ENCODE measurements around the gene FOCAD. TPM values are rescaled to one million over a fixed set of nuclear protein-coding genes. Genes with fewer than 3 reads are reported as not detected.

The FOCAD gene
- total RNA-seq, 1 experiment from 2014 or later = 42.7 TPM

GRCh38 chr9:20781092-20781491 is 97.0 kb downstream of the FOCAD start:
- no peak for DNase-seq (ENCODE audit: low spot score)
- intact Hi-C loops (cut with micrococcal nuclease; ENCODE audit: unreplicated experiment) = no loop called here
- POLR2A ChIA-PET (ENCODE audit: low non-redundant PET) = interaction anchor here (0.6 kb wide), 1 partner anchor 67 kb away, joined by 4 read pairs; no protein-coding TSS in a partner anchor

GRCh38 chr9:20782289-20782688 is 98.2 kb downstream of the FOCAD start:
- Histone ChIP-seq H3K27ac (ENCODE audit: low read depth, low read length, poor library complexity, severe bottlenecking) (no peak overlapping the region), H3K9me3 (ENCODE audit: low read depth, low read length, poor library complexity, severe bottlenecking) (no peaks in the 10 kb centered on the region), H3K36me3 (ENCODE audit: insufficient read depth, low read length, poor library complexity, severe bottlenecking) (no peaks in the 10 kb centered on the region), H3K4me1 (ENCODE audit: insufficient read depth, low read length, poor library complexity, severe bottlenecking) (peaks cover 17% of the 10 kb centered on the region), H3K27me3 (replicated peaks; ENCODE audit: insufficient read depth, low read depth, low read length, poor library complexity) (no peaks in the 10 kb centered on the region), H3K4me3 (ENCODE audit: low read depth, low read length, poor library complexity, severe bottlenecking) (no peak overlapping the region)
- no peak for DNase-seq (ENCODE audit: low spot score)
- intact Hi-C loops (cut with micrococcal nuclease; ENCODE audit: unreplicated experiment) = no loop called here
- CTCF ChIA-PET = no interaction called here
- BruUV-seq (replicated peaks) = no TSS peak
- POLR2A ChIA-PET (ENCODE audit: low non-redundant PET) = no interaction called here
- TF ChIP-seq CTCF (conservative IDR thresholded peaks at IDR 0.05; ENCODE audit: low read depth, low read length) (no peak), EZH2 (IDR thresholded peaks at IDR 0.05; ENCODE audit: borderline replicate concordance, low read depth, low read length, poor library complexity, severe bottlenecking) (no peak)

More at GRCh38 chr9:20781092-20781491, 97.0 kb downstream of the FOCAD start:
- no TSS peak for BruUV-seq (replicated peaks)
- Histone ChIP-seq H3K4me3 (ENCODE audit: low read depth, low read length, poor library complexity, severe bottlenecking) (no peak overlapping the region), H3K27me3 (replicated peaks; ENCODE audit: insufficient read depth, low read depth, low read length, poor library complexity) (no peaks in the 10 kb centered on the region), H3K36me3 (ENCODE audit: insufficient read depth, low read length, poor library complexity, severe bottlenecking) (no peaks in the 10 kb centered on the region), H3K27ac (ENCODE audit: low read depth, low read length, poor library complexity, severe bottlenecking) (no peak overlapping the region), H3K9me3 (ENCODE audit: low read depth, low read length, poor library complexity, severe bottlenecking) (no peaks in the 10 kb centered on the region), H3K4me1 (ENCODE audit: insufficient read depth, low read length, poor library complexity, severe bottlenecking) (peaks cover 8% of the 10 kb centered on the region)
- TF ChIP-seq CTCF (conservative IDR thresholded peaks at IDR 0.05; ENCODE audit: low read depth, low read length) (no peak), EZH2 (IDR thresholded peaks at IDR 0.05; ENCODE audit: borderline replicate concordance, low read depth, low read length, poor library complexity, severe bottlenecking) (no peak)
- CTCF ChIA-PET = no interaction called here

GRCh38 chr9:20783057-20784038 is 99.3 kb downstream of the FOCAD start:
- Histone ChIP-seq H3K36me3 (ENCODE audit: insufficient read depth, low read length, poor library complexity, severe bottlenecking) (no peaks in the 10 kb centered on the region), H3K4me3 (ENCODE audit: low read depth, low read length, poor library complexity, severe bottlenecking) (no peak overlapping the region), H3K4me1 (ENCODE audit: insufficient read depth, low read length, poor library complexity, severe bottlenecking) (peaks cover 22% of the 10 kb centered on the region), H3K27me3 (replicated peaks; ENCODE audit: insufficient read depth, low read depth, low read length, poor library complexity) (no peaks in the 10 kb centered on the region), H3K9me3 (ENCODE audit: low read depth, low read length, poor library complexity, severe bottlenecking) (no peaks in the 10 kb centered on the region), H3K27ac (ENCODE audit: low read depth, low read length, poor library complexity, severe bottlenecking) (no peak overlapping the region)
- no TSS peak for BruUV-seq (replicated peaks)
- CTCF ChIA-PET = no interaction called here
- POLR2A ChIA-PET (ENCODE audit: low non-redundant PET) = no interaction called here
- intact Hi-C loops (cut with micrococcal nuclease; ENCODE audit: unreplicated experiment) = no loop called here
- DNase-seq (ENCODE audit: low spot score) = no peak
- TF ChIP-seq CTCF (conservative IDR thresholded peaks at IDR 0.05; ENCODE audit: low read depth, low read length) (no peak), EZH2 (IDR thresholded peaks at IDR 0.05; ENCODE audit: borderline replicate concordance, low read depth, low read length, poor library complexity, severe bottlenecking) (no peak)
